HepG2 (cell line): ENCODE measurements around the gene HEYL. TPM values are rescaled to one million over a fixed set of nuclear protein-coding genes. Genes with fewer than 3 reads are reported as not detected.

ENCODE experiments used
- CTCF ChIP-seq: sonication (generic); formaldehyde crosslinking; IDR thresholded peaks from 2 replicates; pipeline ENCODE4 v1.5.0; 2020; ENCODE audit warnings: mild to moderate bottlenecking, missing genetic modification reagents, moderate library complexity
- DNMT1 ChIP-seq: sonication (generic); formaldehyde crosslinking; IDR thresholded peaks from 2 replicates; pipeline ENCODE4 v1.5.1; 2020; ENCODE audit warnings: mild to moderate bottlenecking, missing genetic modification reagents
- E2F1 ChIP-seq: sonication (generic); formaldehyde crosslinking; IDR thresholded peaks from 2 replicates; pipeline ENCODE4 v1.5.0; 2020; ENCODE audit warnings: missing genetic modification reagents
- EED ChIP-seq: sonication (generic); formaldehyde crosslinking; IDR thresholded peaks from 2 replicates; pipeline ENCODE4 v1.5.0; 2020; ENCODE audit warnings: mild to moderate bottlenecking, missing genetic modification reagents
- GPN1 ChIP-seq: sonication (generic); formaldehyde crosslinking; IDR thresholded peaks from 2 replicates; pipeline ENCODE4 v1.5.1; 2020; ENCODE audit warnings: missing genetic modification reagents, borderline replicate concordance
- HMGA1 ChIP-seq: sonication (generic); formaldehyde crosslinking; conservative IDR thresholded peaks from 2 replicates; pipeline ENCODE4 v1.4.0; 2020; ENCODE audit warnings: missing genetic modification reagents
- HNF4A ChIP-seq: sonication (generic); formaldehyde crosslinking; IDR thresholded peaks from 2 replicates; pipeline ENCODE4 v1.4.0; 2020; ENCODE audit warnings: missing genetic modification reagents
- NFKBIZ ChIP-seq: IDR thresholded peaks from 2 replicates; pipeline ENCODE4 v1.6.1; 2018; ENCODE audit warnings: missing genetic modification reagents, missing compliant biosample characterization
- NR2F2 ChIP-seq: IDR thresholded peaks from 2 replicates; pipeline ENCODE4 v1.6.1; 2012; ENCODE audit warnings: low read depth, inconsistent platforms, borderline replicate concordance
- RBM22 ChIP-seq: fragments of 200-400 bp; formaldehyde crosslinking; optimal IDR thresholded peaks from 2 replicates; pipeline ENCODE3; 2017; ENCODE audit warnings: mild to moderate bottlenecking, low read length, moderate library complexity
- REPIN1 ChIP-seq: sonication (generic); formaldehyde crosslinking; IDR thresholded peaks from 2 replicates; pipeline ENCODE4 v1.8.0; 2022; ENCODE audit warnings: missing genetic modification reagents, low read depth, mild to moderate bottlenecking, borderline replicate concordance
- SAFB2 ChIP-seq: sonication (generic); formaldehyde crosslinking; IDR thresholded peaks from 2 replicates; pipeline ENCODE4 v1.5.1; 2020; ENCODE audit warnings: missing genetic modification reagents, low read depth, mild to moderate bottlenecking, borderline replicate concordance
- SRSF4 ChIP-seq: fragments of 200-400 bp; formaldehyde crosslinking; IDR thresholded peaks from one replicate; pipeline ENCODE4 v1.6.1; 2018; ENCODE audit warnings: mild to moderate bottlenecking, low read depth, low read length, moderate library complexity; ENCODE audit not compliant: poor library complexity, severe bottlenecking
- TEAD3 ChIP-seq: optimal IDR thresholded peaks from 2 replicates; pipeline ENCODE3; 2016; ENCODE audit warnings: borderline replicate concordance
- XBP1 ChIP-seq: sonication (generic); formaldehyde crosslinking; IDR thresholded peaks from 2 replicates; pipeline ENCODE4 v1.5.0; 2020; ENCODE audit warnings: missing genetic modification reagents
- ZBTB14 ChIP-seq: sonication (generic); formaldehyde crosslinking; IDR thresholded peaks from 2 replicates; pipeline ENCODE4 v1.4.0; 2020; ENCODE audit warnings: missing genetic modification reagents
- ZNF263 ChIP-seq: sonication (generic); formaldehyde crosslinking; IDR thresholded peaks from 2 replicates; pipeline ENCODE4 v1.4.0; 2020; ENCODE audit warnings: missing genetic modification reagents
- ZNF431 ChIP-seq: sonication (generic); formaldehyde crosslinking; IDR thresholded peaks from 2 replicates; pipeline ENCODE4 v1.9.0; 2022; ENCODE audit warnings: missing genetic modification reagents, low read depth, mild to moderate bottlenecking, borderline replicate concordance
- ZNF512 ChIP-seq: sonication (generic); formaldehyde crosslinking; IDR thresholded peaks from 2 replicates; pipeline ENCODE4 v1.4.0; 2020; ENCODE audit warnings: mild to moderate bottlenecking, missing genetic modification reagents
- ZNF589 ChIP-seq: sonication (generic); formaldehyde crosslinking; conservative IDR thresholded peaks from 2 replicates; pipeline ENCODE4 v1.8.0; 2022; ENCODE audit warnings: mild to moderate bottlenecking, moderate library complexity, missing genetic modification reagents
- ZNF770 ChIP-seq: sonication (generic); formaldehyde crosslinking; IDR thresholded peaks from 2 replicates; pipeline ENCODE4 v1.5.0; 2020; ENCODE audit warnings: mild to moderate bottlenecking, missing genetic modification reagents
- ZSCAN5A ChIP-seq: sonication (generic); formaldehyde crosslinking; IDR thresholded peaks from 2 replicates; pipeline ENCODE4 v1.8.0; 2022; ENCODE audit warnings: mild to moderate bottlenecking, missing genetic modification reagents, borderline replicate concordance
- polyA plus RNA-seq, 8 experiments: library from polyadenylated mRNA; depleted of rRNA in 3 of 8; stranded (reverse) in 7 of 8; unstranded in 1 of 8; fragments of >200 nt; fragmentation: Illumina TruSeq in 4 of 8; extraction: Trizol in 4 of 8; gene quantifications; 2 replicates each; pipeline versions ENCODE4 v1.2.1 to v1.2.3, GENCODE V29; 2011 to 2016; ENCODE audit warnings: low read depth in 4 of 8, missing spikeins in 1 of 8, mixed read lengths in 1 of 8; ENCODE audit not compliant: insufficient read depth in 1 of 8
- total RNA-seq, 5 experiments: library from RNA; depleted of rRNA; stranded (reverse); fragments of >200 nt; fragmentation: Illumina TruSeq; extraction: Trizol; gene quantifications; 2 replicates each; pipeline ENCODE4 v1.2.3, GENCODE V29; 2016; ENCODE audit warnings: low read depth in 1 of 5

HEYL gene
- total and polyA plus RNA-seq, 2 of the 13 experiments (the other 11 are each of a cell fraction or from before 2014, with no cell fraction given), result 0.03 to 0.04 TPM

GRCh38 chr1:39672551-39672947 is 33.1 kb upstream of the HEYL start (continued):
- no peak for TF ChIP-seq XBP1 (CRISPR knock-in tag)
- no peak for TF ChIP-seq SRSF4
- TF ChIP-seq EED (CRISPR knock-in tag), result no peak
- TF ChIP-seq SAFB2 (CRISPR knock-in tag), result no peak
- no peak for TF ChIP-seq E2F1 (CRISPR knock-in tag)
- TF ChIP-seq HNF4A (CRISPR knock-in tag), result 0 out of 2 replicates have a peak, but pooled peaks have one; percentile 11
- TF ChIP-seq RBM22, result no peak
- TF ChIP-seq TEAD3 (CRISPR knock-in tag), result no peak
- TF ChIP-seq HMGA1 (CRISPR knock-in tag), result no peak
- no peak for TF ChIP-seq ZNF589 (CRISPR knock-in tag)
- no peak for TF ChIP-seq DNMT1 (CRISPR knock-in tag)
- no peak for TF ChIP-seq GPN1 (CRISPR knock-in tag)
- no peak for TF ChIP-seq ZNF512 (CRISPR knock-in tag)
- no peak for TF ChIP-seq REPIN1 (CRISPR knock-in tag)
- TF ChIP-seq NFKBIZ (CRISPR knock-in tag), result no peak
- no peak for TF ChIP-seq ZNF263 (CRISPR knock-in tag)
- TF ChIP-seq ZBTB14 (CRISPR knock-in tag), result no peak
- TF ChIP-seq ZNF770, result no peak
- no peak for TF ChIP-seq ZNF431
- no peak for TF ChIP-seq ZSCAN5A
- TF ChIP-seq CTCF (CRISPR knock-in tag), result peak; percentile 67
- no peak for TF ChIP-seq NR2F2
